ENCODE results near the gene CPO.

- TF ChIP-seq CTCF (IDR thresholded peaks at IDR 0.05 in 4 of 5, conservative IDR thresholded peaks at IDR 0.05 in 1 of 5) = no peak
- no peak for TF ChIP-seq POLR2A (IDR thresholded peaks at IDR 0.05)
These were observed 69.0 kb downstream of the CPO start for GRCh38 chr2:207008105-207008990.
